ENCODE data around the gene SGSH.

GRCh38 chr17:80227156-80227555 is 7.0 kb upstream of the SGSH start:
- TF ChIP-seq POLR2AphosphoS5 (IDR thresholded peaks at IDR 0.05), result no peak
- TF ChIP-seq CTCF (IDR thresholded peaks at IDR 0.05), result no peak
- TF ChIP-seq POLR2A (IDR thresholded peaks at IDR 0.05), result no peak
- TF ChIP-seq EP300 (IDR thresholded peaks at IDR 0.05), result no peak

Data from sigmoid colon (tissue), 4 donors.